ENCODE measurements around the gene THRSP.
"Not testable (repeated sequence)": the region's sequence is repeated elsewhere in the genome, so short reads cannot be mapped to it uniquely, and the experiment has no call there.

The THRSP gene

GRCh38 chr11:78085972-78086371 is 22.3 kb downstream of the THRSP start:
- H3K27ac ChIP-seq (ENCODE audit: low read depth in 2 of 2, low read length in 2 of 2): no peak overlapping the region
- peaks cover 0 to 3% of the 10 kb centered on the region in 2 donors for H3K4me1 ChIP-seq (ENCODE audit: control insufficient read depth in 2 of 2, insufficient read depth in 2 of 2, low read length in 2 of 2)
- H3K9ac ChIP-seq (ENCODE audit: low read depth in 1 of 2, low read length in 2 of 2): no peak overlapping the region
- H3K36me3 ChIP-seq (ENCODE audit: control insufficient read depth in 2 of 2, insufficient read depth in 2 of 2, low read length in 2 of 2): no peaks in the 10 kb centered on the region
- H3K9me3 ChIP-seq (ENCODE audit: control insufficient read depth in 2 of 2, low read length in 2 of 2): no peaks in the 10 kb centered on the region
- no peak overlapping the region for H3K4me3 ChIP-seq (ENCODE audit: low read length in 2 of 2)
- no peaks in the 10 kb centered on the region for H3K27me3 ChIP-seq (ENCODE audit: control insufficient read depth in 2 of 2, insufficient read depth in 2 of 2, low read length in 2 of 2)

DNA sequence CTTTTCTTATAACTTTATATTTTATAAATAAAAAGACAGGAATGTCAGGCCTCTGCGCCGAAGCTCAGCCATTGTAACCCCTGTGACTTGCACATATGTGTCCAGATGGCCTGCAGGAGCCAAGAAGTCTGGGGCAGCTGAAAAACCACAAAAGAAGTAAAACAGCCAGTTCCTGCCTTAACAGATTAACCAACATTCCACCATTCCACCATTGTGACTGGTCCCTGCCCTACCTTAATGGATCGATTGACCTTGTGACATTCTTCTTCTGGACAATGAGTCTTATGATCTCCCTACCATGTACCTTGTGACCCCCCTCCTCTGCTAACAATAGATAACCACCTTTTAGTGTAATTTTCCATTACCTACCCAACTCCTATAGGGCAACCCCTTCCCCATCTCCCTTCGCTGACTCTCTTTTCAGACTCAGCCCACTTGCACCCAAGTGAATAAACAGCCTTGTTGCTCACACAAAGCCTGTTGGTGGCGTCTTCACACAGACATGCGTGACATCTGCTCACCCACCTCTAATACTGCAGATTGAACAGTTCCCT is 22.9 kb downstream of the THRSP start:
- H3K9ac ChIP-seq (ENCODE audit: low read depth in 1 of 2, low read length in 2 of 2); H3K27me3 ChIP-seq (ENCODE audit: control insufficient read depth in 2 of 2, insufficient read depth in 2 of 2, low read length in 2 of 2); H3K4me1 ChIP-seq (ENCODE audit: control insufficient read depth in 2 of 2, insufficient read depth in 2 of 2, low read length in 2 of 2); H3K36me3 ChIP-seq (ENCODE audit: control insufficient read depth in 2 of 2, insufficient read depth in 2 of 2, low read length in 2 of 2); H3K9me3 ChIP-seq (ENCODE audit: control insufficient read depth in 2 of 2, low read length in 2 of 2); H3K27ac ChIP-seq (ENCODE audit: low read depth in 2 of 2, low read length in 2 of 2); H3K4me3 ChIP-seq (ENCODE audit: low read length in 2 of 2): not testable (repeated sequence)

DNA sequence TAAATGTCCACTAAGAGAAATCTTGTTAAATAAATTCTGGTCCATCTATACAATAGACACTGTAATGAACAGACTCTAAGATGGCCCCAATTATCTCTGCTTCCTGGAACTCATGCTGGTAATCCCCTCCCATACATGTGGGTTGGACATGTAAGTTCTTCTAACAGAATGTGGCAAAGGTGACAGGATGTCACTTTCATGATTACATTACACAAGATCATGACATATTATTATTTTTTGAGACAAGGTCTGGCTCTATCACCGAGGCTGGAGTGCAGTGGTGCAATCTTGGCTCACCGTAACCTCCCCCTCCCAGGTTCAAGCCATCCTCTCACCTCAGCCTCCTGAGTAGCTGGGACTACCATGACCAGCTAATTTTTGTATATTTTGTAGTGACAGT is 30.6 kb downstream of the THRSP start:
- no peak overlapping the region for H3K27ac ChIP-seq (ENCODE audit: low read depth in 2 of 2, low read length in 2 of 2)

DNA sequence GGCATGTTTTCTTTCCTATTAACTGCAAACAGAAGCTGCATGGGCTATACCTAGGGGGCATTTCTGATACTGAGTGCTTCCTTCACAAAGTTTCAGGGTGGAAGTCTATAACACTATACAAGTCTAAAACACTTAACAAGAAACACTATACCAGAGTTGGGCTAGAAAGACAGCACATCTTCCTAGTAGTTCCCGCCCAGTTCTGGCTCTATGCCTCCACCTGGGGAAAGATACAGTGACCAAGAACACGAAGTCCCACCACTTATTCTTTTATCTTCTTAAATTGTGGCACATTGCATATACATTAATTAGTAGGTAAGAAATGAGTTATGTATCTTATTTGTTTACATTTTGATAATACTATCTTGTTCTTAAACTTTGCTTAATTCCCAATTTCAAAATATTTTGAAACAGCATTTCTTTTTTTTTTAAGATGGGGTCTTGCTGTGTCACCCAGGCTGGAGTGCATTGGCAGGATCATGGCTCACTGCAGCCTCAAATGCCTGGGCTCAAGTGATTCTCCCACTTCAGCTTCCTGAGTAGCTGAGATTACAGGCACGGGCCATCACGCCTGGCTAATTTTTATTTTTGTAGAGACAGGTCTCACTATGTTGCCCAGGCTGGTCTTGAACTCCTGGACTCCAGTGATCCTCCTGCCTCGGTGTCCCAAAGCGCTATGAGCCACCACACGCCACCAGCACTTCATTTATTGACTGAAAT is 34.2 kb downstream of the THRSP start:
- H3K9ac ChIP-seq (ENCODE audit: low read depth in 1 of 2, low read length in 2 of 2): no peak overlapping the region
- no peaks in the 10 kb centered on the region for H3K4me1 ChIP-seq (ENCODE audit: control insufficient read depth in 2 of 2, insufficient read depth in 2 of 2, low read length in 2 of 2)
- H3K36me3 ChIP-seq (ENCODE audit: control insufficient read depth in 2 of 2, insufficient read depth in 2 of 2, low read length in 2 of 2): peaks cover 8 to 21% of the 10 kb centered on the region in 2 donors
- H3K27ac ChIP-seq (ENCODE audit: low read depth in 2 of 2, low read length in 2 of 2): no peak overlapping the region
- H3K9me3 ChIP-seq (ENCODE audit: control insufficient read depth in 2 of 2, low read length in 2 of 2): no peaks in the 10 kb centered on the region
- H3K27me3 ChIP-seq (ENCODE audit: control insufficient read depth in 2 of 2, insufficient read depth in 2 of 2, low read length in 2 of 2): no peaks in the 10 kb centered on the region
- no peak overlapping the region for H3K4me3 ChIP-seq (ENCODE audit: low read length in 2 of 2)

More for the DNA sequence above, 30.6 kb downstream of the THRSP start:
- peaks cover 0 to 3% of the 10 kb centered on the region in 2 donors for H3K4me1 ChIP-seq (ENCODE audit: control insufficient read depth in 2 of 2, insufficient read depth in 2 of 2, low read length in 2 of 2)
- no peak overlapping the region for H3K4me3 ChIP-seq (ENCODE audit: low read length in 2 of 2)
- no peaks in the 10 kb centered on the region for H3K27me3 ChIP-seq (ENCODE audit: control insufficient read depth in 2 of 2, insufficient read depth in 2 of 2, low read length in 2 of 2)
- H3K36me3 ChIP-seq (ENCODE audit: control insufficient read depth in 2 of 2, insufficient read depth in 2 of 2, low read length in 2 of 2): peaks cover 0 to 4% of the 10 kb centered on the region in 2 donors
- no peak overlapping the region for H3K9ac ChIP-seq (ENCODE audit: low read depth in 1 of 2, low read length in 2 of 2)
- H3K9me3 ChIP-seq (ENCODE audit: control insufficient read depth in 2 of 2, low read length in 2 of 2): no peaks in the 10 kb centered on the region

GRCh38 chr11:78099666-78100065 is 36.0 kb downstream of the THRSP start:
- H3K36me3 ChIP-seq (ENCODE audit: control insufficient read depth in 2 of 2, insufficient read depth in 2 of 2, low read length in 2 of 2): peaks cover 8 to 24% of the 10 kb centered on the region in 2 donors

GRCh38 chr11:78100261-78100660 is 36.6 kb downstream of the THRSP start:
- H3K27ac ChIP-seq (ENCODE audit: low read depth in 2 of 2, low read length in 2 of 2): no peak overlapping the region
- no peaks in the 10 kb centered on the region for H3K27me3 ChIP-seq (ENCODE audit: control insufficient read depth in 2 of 2, insufficient read depth in 2 of 2, low read length in 2 of 2)
- H3K4me3 ChIP-seq (ENCODE audit: low read length in 2 of 2): no peak overlapping the region
- H3K9me3 ChIP-seq (ENCODE audit: control insufficient read depth in 2 of 2, low read length in 2 of 2): no peaks in the 10 kb centered on the region
- no peak overlapping the region for H3K9ac ChIP-seq (ENCODE audit: low read depth in 1 of 2, low read length in 2 of 2)
- H3K36me3 ChIP-seq (ENCODE audit: control insufficient read depth in 2 of 2, insufficient read depth in 2 of 2, low read length in 2 of 2): peaks cover 8 to 24% of the 10 kb centered on the region in 2 donors
- no peaks in the 10 kb centered on the region for H3K4me1 ChIP-seq (ENCODE audit: control insufficient read depth in 2 of 2, insufficient read depth in 2 of 2, low read length in 2 of 2)

More at GRCh38 chr11:78099666-78100065, 36.0 kb downstream of the THRSP start:
- no peak overlapping the region for H3K4me3 ChIP-seq (ENCODE audit: low read length in 2 of 2)
- H3K9ac ChIP-seq (ENCODE audit: low read depth in 1 of 2, low read length in 2 of 2): no peak overlapping the region
- no peaks in the 10 kb centered on the region for H3K4me1 ChIP-seq (ENCODE audit: control insufficient read depth in 2 of 2, insufficient read depth in 2 of 2, low read length in 2 of 2)
- no peaks in the 10 kb centered on the region for H3K9me3 ChIP-seq (ENCODE audit: control insufficient read depth in 2 of 2, low read length in 2 of 2)
- no peaks in the 10 kb centered on the region for H3K27me3 ChIP-seq (ENCODE audit: control insufficient read depth in 2 of 2, insufficient read depth in 2 of 2, low read length in 2 of 2)
- H3K27ac ChIP-seq (ENCODE audit: low read depth in 2 of 2, low read length in 2 of 2): no peak overlapping the region

DNA sequence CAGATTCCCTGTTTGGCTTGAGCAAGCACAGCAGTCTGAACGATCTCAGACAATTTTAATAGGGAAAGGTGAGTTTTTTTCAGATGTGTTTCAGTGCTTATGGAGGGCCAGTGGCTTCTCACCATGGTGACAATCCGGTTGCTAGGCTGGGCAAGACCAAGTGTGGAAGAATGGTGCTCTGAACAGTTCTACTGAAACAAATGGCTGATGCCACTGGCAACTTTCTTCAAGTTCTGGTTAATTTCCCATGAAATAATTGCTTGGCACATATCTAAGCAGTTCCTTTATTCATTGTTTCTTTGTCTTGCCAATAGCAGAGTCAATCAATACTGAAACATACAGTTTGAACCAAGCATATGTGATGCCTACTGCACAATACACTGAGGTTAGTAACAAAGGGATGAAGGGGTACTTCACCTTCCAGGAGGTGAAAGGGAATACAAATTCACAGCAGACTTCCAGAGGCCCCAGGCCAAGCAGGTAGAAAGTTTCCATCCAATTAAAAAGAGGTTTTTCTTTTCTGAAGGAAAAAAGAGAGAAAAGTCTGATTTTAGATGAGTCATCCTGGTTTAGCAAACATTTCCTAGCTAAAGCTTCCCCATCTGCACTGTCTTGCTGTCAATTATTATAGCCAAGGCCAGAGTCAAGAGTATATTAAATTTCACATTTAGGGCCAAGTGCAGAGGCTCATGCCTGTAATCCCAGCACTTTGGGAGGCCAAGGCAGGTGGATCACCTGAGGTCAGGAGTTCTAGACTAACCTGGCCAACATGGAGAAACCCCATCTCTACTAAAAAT is 37.2 kb downstream of the THRSP start:
- Histone ChIP-seq H3K4me1 (ENCODE audit: control insufficient read depth in 2 of 2, insufficient read depth in 2 of 2, low read length in 2 of 2) (no peaks in the 10 kb centered on the region), H3K9me3 (ENCODE audit: control insufficient read depth in 2 of 2, low read length in 2 of 2) (no peaks in the 10 kb centered on the region), H3K36me3 (ENCODE audit: control insufficient read depth in 2 of 2, insufficient read depth in 2 of 2, low read length in 2 of 2) (peaks cover 8 to 24% of the 10 kb centered on the region in 2 donors), H3K4me3 (ENCODE audit: low read length in 2 of 2) (no peak overlapping the region), H3K27me3 (ENCODE audit: control insufficient read depth in 2 of 2, insufficient read depth in 2 of 2, low read length in 2 of 2) (no peaks in the 10 kb centered on the region), H3K27ac (ENCODE audit: low read depth in 2 of 2, low read length in 2 of 2) (no peak overlapping the region), H3K9ac (ENCODE audit: low read depth in 1 of 2, low read length in 2 of 2) (no peak overlapping the region)

GRCh38 chr11:78109081-78110015 is 45.7 kb downstream of the THRSP start:
- Histone ChIP-seq H3K4me3 (ENCODE audit: low read length in 2 of 2) (no peak overlapping the region), H3K4me1 (ENCODE audit: control insufficient read depth in 2 of 2, insufficient read depth in 2 of 2, low read length in 2 of 2) (no peaks in the 10 kb centered on the region)

DNA sequence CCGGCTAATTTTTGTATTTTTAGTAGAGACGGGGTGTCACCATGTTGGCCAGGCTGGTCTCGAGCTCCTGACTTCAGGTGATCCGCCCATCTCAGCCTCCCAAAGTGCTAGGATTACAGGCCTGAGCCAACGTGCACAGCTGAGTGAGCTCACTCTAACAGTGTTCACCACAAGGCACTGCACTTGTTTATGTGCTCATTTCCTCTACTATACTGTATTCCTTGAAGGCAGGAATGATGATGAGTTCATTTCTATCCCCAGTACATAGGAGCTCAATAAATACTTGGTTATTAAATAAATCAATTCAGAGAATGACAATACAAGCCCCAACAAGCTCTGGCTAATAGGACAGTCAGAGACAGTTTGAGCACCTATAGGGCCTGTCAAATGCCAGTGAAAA is 46.7 kb downstream of the THRSP start:
- no peak overlapping the region for H3K4me3 ChIP-seq (ENCODE audit: low read length in 2 of 2)
- no peak overlapping the region for H3K9ac ChIP-seq (ENCODE audit: low read depth in 1 of 2, low read length in 2 of 2)
- H3K4me1 ChIP-seq (ENCODE audit: control insufficient read depth in 2 of 2, insufficient read depth in 2 of 2, low read length in 2 of 2): no peaks in the 10 kb centered on the region
- no peaks in the 10 kb centered on the region for H3K27me3 ChIP-seq (ENCODE audit: control insufficient read depth in 2 of 2, insufficient read depth in 2 of 2, low read length in 2 of 2)
- H3K36me3 ChIP-seq (ENCODE audit: control insufficient read depth in 2 of 2, insufficient read depth in 2 of 2, low read length in 2 of 2): peaks cover 18 to 25% of the 10 kb centered on the region in 2 donors
- H3K27ac ChIP-seq (ENCODE audit: low read depth in 2 of 2, low read length in 2 of 2): no peak overlapping the region
- H3K9me3 ChIP-seq (ENCODE audit: control insufficient read depth in 2 of 2, low read length in 2 of 2): no peaks in the 10 kb centered on the region

More at GRCh38 chr11:78109081-78110015, 45.7 kb downstream of the THRSP start:
- H3K36me3 ChIP-seq (ENCODE audit: control insufficient read depth in 2 of 2, insufficient read depth in 2 of 2, low read length in 2 of 2): peaks cover 18 to 26% of the 10 kb centered on the region in 2 donors
- no peaks in the 10 kb centered on the region for H3K9me3 ChIP-seq (ENCODE audit: control insufficient read depth in 2 of 2, low read length in 2 of 2)
- H3K27me3 ChIP-seq (ENCODE audit: control insufficient read depth in 2 of 2, insufficient read depth in 2 of 2, low read length in 2 of 2): no peaks in the 10 kb centered on the region
- no peak overlapping the region for H3K9ac ChIP-seq (ENCODE audit: low read depth in 1 of 2, low read length in 2 of 2)
- H3K27ac ChIP-seq (ENCODE audit: low read depth in 2 of 2, low read length in 2 of 2): no peak overlapping the region

Data from mucosa of rectum (tissue), 2 donors.